ENCODE data around the gene ZCWPW1.

Gene ZCWPW1, protein sequence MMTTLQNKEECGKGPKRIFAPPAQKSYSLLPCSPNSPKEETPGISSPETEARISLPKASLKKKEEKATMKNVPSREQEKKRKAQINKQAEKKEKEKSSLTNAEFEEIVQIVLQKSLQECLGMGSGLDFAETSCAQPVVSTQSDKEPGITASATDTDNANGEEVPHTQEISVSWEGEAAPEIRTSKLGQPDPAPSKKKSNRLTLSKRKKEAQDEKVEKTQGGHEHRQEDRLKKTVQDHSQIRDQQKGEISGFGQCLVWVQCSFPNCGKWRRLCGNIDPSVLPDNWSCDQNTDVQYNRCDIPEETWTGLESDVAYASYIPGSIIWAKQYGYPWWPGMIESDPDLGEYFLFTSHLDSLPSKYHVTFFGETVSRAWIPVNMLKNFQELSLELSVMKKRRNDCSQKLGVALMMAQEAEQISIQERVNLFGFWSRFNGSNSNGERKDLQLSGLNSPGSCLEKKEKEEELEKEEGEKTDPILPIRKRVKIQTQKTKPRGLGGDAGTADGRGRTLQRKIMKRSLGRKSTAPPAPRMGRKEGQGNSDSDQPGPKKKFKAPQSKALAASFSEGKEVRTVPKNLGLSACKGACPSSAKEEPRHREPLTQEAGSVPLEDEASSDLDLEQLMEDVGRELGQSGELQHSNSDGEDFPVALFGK

DNA sequence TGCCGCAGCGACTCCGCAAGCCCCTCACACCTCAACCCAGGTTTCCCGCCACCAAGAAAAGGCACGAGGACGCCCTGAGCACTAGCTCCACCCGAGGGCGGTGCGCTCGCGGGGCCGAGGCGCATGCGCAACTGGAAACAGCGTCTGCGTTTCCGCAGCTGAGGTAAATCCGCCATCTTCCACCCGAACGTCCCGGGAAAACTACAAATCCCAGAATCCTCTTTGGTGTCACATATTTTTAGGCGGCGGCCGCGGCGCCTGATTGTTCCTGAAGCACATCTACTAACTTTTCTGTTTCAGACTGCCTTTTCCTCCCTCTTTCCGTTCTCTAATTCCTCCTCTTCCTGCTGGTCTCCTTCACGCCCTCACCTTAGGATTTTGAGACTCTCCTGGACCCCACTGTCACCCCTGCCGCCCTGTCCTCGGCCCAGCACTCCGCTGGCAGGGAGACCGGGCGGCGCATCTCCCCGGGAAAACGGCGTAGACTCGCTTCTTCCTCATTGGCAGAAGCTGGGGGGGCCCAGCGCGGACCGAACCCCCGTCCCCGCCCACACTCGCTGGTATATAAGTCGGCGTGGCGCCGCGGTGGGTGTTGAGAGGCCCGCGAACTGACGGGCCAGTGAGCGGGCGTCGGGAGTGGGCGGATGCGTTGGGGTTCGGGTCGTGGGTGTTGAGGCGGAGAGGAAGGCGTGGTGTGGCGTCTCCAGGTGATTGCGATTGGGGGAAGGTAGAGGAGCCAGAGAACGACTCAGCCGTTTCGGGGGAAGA, at the start of gene ZCWPW1:
TSS of gene ZCWPW1 (minus strand) at position 505 of the 768 bp plus-strand sequence. CDS start 8,054 bp downstream, outside the sequence.
- DNase-seq, result peak; percentile 96

DNA sequence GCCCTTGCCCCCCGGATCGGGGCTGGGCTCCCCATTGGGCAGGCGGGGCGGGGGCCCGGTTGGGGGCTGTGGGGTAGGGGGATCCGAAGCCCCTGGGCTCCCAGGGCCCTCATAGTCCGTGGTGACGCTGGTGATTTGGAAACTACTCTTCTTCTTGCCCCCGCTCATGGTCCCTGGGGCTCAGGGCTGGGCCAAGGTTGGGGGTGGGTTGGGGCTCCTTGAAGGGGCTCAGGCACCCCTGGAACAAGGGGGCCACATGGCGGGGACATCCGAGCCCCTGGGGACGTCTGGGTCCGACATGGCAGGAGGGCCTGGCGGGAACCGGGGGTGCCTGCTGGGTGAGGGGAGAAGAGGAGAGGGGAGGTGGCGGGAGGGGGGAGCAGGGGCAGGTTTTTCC, 49.4 kb upstream of the ZCWPW1 start:
- no peak for DNase-seq

GRCh38 chr7:100476903-100477870, 48.7 kb upstream of the ZCWPW1 start:
- no peak for DNase-seq

DNA sequence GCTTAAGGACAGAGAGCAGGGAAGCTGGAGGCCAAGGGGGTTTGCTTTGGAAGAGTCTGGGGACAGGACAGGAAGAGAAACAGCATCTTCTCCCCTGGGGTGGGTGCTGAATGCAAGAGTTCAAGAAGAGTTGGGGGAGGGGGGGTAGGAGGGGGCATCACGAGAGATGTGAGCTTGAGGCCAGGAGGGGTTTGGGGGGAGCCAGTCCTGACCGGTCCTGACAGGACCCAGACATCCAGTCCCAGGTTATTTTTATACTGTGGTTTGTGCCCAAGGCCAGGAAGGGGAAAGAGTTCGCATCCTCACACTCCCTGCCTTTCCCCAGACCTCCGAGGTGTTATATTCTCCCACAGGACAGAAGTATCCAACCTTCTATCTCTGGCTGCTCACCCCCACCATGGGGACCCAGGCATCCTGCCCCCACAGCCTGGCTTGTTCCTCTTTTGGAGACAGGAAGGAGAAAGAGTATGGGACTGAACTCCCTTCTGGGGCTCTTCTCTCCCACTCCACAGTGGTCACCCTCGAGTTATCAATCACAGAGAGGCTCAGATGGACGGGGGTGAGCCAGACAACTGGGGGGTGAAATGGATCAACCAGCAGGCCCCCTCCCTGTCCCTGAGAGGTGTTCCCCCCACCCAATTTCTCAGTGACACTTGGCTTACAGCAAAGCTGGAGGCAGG, 47.7 kb upstream of the ZCWPW1 start:
- DNase-seq, result no peak

GRCh38 chr7:100475549-100475948, 47.0 kb upstream of the ZCWPW1 start:
- no peak for DNase-seq

GRCh38 chr7:100472854-100473499, 44.5 kb upstream of the ZCWPW1 start:
- DNase-seq, result no peak

- DNase-seq, result no peak
These were observed 43.8 kb upstream of the ZCWPW1 start for GRCh38 chr7:100472121-100472851.

DNA sequence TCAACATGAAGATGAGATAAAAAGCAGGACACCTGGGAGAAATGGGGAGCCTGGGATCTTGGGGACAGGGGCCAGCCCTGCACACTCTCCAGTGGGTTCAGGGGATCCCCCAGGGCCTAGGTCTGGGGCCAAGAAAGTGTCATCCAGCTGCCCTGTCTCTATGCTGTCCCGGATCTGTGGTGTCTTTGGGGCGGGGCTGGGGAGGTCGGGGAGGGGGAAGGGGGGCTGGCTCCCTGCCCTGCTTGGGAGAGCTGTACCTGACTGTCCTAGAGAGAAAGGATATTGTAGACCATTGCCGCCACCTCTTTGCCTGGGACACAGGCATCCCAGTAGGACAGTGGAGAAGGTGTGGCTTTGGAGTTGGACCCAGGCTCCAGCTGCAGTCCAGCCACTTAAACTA, 42.5 kb upstream of the ZCWPW1 start:
- no peak for DNase-seq

DNA sequence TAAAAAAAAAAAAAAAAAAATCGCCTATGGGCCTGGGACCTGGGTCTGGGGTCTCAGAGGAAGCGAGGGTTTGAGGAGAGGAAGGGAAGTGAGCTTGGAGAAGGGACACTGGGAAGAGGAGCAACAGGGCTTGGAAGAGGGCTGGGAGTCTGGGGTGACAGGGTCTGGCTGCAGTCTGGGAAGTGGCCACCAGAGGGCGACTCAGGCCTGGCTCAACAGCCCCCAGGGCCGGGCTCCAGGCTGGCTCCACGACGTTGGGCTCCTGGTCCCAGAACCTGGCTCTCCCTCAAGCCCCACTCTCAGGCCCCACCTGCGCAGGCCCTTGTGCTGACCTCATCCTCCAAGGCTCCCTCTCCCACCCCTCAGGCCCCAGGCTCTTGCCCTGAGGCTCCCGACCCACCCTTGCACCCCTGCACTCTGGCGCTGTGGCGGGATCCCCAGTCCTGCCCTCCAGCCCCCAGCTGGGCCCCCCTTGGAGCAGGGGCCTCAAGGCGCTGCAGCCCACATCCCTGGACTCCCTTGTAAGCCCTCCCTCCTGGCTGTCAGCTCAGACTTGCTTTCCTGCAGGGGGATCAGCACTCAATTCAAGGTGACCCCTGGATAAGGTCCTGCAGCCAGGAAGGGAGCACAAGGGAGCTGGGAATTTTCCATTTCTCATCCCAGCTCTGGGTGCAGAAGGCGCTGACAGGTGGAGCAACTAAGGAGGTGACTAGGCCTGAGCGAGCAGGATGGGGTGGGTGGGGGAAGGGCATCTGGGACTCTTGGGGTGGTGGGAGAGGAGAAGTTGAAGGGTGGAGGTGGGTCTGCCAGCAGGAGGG, 40.9 kb upstream of the ZCWPW1 start:
- DNase-seq, result peak; percentile 66

DNA sequence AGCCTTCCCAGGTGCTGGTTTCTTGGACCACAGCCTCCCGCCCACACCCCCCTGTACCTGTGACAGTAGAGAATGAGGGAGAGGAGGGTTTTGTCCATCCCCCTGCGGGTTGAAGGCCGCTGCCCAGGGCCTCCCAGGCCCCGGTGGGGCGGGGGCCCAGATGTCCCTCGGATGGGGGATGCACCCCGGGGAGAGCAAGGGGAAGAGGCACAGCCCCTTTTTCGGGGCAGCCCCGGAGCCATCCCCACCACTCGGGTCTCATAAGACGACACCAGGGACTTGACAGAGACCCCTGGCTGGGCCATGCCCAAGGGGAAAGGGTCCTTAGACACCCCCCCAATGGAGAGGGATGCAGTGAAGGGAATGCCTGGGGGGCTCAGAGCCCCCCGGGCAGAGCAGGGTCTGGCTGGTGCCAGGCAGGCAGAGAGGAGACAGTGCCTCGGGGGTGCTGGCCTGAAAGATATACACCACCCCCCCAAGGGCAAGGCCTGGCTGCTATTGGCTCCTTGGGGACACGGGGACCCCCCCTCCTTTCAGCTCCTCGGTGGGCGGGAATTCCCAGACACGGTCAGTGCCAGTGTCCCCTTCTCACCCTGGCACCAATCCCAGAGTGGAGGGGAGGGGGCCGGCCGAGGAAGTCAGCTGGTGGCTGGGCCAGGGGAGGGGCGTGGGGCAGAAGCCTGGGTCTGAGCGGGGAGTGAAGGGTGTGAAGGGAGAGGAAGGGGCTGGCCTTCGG, 39.3 kb upstream of the ZCWPW1 start:
- DNase-seq, result no peak

DNA sequence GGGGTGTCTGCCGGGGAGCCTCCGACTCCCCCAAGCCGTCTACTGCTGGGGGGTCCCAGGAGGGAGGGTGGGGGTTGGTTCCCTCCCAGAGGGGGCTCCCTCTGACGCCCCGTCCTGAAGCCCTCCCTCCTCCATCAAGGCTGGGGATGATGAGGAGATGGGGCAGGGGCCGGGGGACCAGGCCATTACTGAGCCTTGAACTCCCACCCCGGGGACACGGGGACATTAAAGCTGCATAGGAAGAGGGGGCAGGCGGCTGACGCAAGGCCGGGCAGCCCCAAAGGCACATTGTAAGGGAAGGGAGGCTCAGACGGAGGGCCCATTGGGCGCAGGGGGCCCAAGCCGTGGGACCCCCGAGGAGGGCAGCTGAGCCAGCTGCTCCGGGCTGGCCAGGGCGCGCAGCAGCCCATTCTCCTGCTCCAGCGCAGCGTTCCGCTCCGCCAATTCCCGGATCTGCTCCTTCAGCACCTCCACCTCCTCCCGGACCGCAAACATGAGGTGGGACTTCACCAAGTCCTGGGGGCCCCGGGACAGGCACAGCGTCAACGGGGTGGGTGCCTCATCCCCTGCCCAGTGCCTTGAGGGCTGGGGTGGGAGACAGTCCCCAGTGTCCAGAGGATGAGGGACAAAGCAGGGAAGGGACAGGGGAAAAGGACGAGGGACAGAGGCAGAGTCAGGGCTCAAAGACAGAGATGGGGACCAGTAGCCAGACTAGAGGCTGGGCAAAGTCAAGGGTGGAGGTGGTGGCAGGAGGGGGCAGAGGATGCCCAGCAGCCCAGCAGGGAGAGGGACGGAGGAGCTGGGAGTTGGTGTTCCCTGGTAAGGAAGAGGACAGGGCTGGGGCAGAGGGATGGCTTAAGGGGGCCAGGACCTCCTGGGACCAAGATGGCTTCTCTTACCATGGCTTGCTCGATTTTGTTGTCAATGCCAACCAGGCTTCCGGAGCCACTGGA, 38.4 kb upstream of the ZCWPW1 start:
- no peak for DNase-seq

GRCh38 chr7:100465702-100466311, 37.3 kb upstream of the ZCWPW1 start:
- peak; percentile 39 for DNase-seq

- no peak for DNase-seq
These were observed 36.8 kb upstream of the ZCWPW1 start for GRCh38 chr7:100465299-100465698.

- no peak for DNase-seq
These were observed 36.3 kb upstream of the ZCWPW1 start for GRCh38 chr7:100464791-100465190.

GRCh38 chr7:100464210-100464660, 35.7 kb upstream of the ZCWPW1 start, which contains the start of gene SPACDR:
TSS of gene SPACDR (minus strand) at chr7:100464260. CDS start at chr7:100464025, 235 bp downstream.
- DNase-seq, result no peak

GRCh38 chr7:100457033-100457432, 28.5 kb upstream of the ZCWPW1 start:
- no peak for DNase-seq

- DNase-seq, result no peak
These were observed 28.1 kb upstream of the ZCWPW1 start for GRCh38 chr7:100456562-100456961.
